GM23338 (cell line): ENCODE measurements around the gene TP53I13. TPM values are rescaled to one million over a fixed set of nuclear protein-coding genes. Genes with fewer than 3 reads are reported as not detected.

ENCODE experiments used
- ETS1 ChIP-seq: IDR thresholded peaks from 2 replicates; pipeline ENCODE4 v1.6.1; 2016; ENCODE audit warnings: antibody characterized with exemption
- EZH2phosphoT487 ChIP-seq: fragments of 200-600 bp; sonication (generic); IDR thresholded peaks from one replicate; pipeline ENCODE4 v1.8.1; 2018; ENCODE audit warnings: antibody characterized with exemption; ENCODE audit not compliant: unreplicated experiment
- JUNB ChIP-seq: IDR thresholded peaks from one replicate; pipeline ENCODE4 v1.6.1; 2016; ENCODE audit warnings: antibody characterized with exemption; ENCODE audit not compliant: unreplicated experiment
- REST ChIP-seq: IDR thresholded peaks from one replicate; pipeline ENCODE4 v1.6.1; 2018; ENCODE audit warnings: antibody characterized with exemption; ENCODE audit not compliant: unreplicated experiment
- STAT1 ChIP-seq: IDR thresholded peaks from one replicate; pipeline ENCODE4 v1.6.1; 2016; ENCODE audit warnings: antibody characterized with exemption; ENCODE audit not compliant: unreplicated experiment
- polyA plus RNA-seq: library from polyadenylated mRNA; unstranded; fragments of >200 nt; fragmentation: Nextera tagmentation; extraction: Ambion mirVana; gene quantifications from 2 replicates; pipeline ENCODE4 v1.2.1, GENCODE V29; 2016
- total RNA-seq: library from RNA; depleted of rRNA; stranded (reverse); fragments of >200 nt; shearing (Covaris generic); gene quantifications from 2 replicates; pipeline ENCODE4 v1.2.3, GENCODE V29; 2014
- TF ChIP-seq, protein P1 (sequence below): fragments of 250-450 bp; sonication (Bioruptor Pico); IDR thresholded peaks from 2 replicates; pipeline ENCODE4 v1.5.0; 2020; ENCODE audit warnings: mild to moderate bottlenecking, moderate library complexity

The TP53I13 gene
- total and polyA plus RNA-seq, 2 experiments from 2014 or later: 21.0 to 38.9 TPM

GRCh38 chr17:29559640-29560039 is 8.9 kb upstream of the TP53I13 start (continued):
- TF ChIP-seq, protein P1, sequence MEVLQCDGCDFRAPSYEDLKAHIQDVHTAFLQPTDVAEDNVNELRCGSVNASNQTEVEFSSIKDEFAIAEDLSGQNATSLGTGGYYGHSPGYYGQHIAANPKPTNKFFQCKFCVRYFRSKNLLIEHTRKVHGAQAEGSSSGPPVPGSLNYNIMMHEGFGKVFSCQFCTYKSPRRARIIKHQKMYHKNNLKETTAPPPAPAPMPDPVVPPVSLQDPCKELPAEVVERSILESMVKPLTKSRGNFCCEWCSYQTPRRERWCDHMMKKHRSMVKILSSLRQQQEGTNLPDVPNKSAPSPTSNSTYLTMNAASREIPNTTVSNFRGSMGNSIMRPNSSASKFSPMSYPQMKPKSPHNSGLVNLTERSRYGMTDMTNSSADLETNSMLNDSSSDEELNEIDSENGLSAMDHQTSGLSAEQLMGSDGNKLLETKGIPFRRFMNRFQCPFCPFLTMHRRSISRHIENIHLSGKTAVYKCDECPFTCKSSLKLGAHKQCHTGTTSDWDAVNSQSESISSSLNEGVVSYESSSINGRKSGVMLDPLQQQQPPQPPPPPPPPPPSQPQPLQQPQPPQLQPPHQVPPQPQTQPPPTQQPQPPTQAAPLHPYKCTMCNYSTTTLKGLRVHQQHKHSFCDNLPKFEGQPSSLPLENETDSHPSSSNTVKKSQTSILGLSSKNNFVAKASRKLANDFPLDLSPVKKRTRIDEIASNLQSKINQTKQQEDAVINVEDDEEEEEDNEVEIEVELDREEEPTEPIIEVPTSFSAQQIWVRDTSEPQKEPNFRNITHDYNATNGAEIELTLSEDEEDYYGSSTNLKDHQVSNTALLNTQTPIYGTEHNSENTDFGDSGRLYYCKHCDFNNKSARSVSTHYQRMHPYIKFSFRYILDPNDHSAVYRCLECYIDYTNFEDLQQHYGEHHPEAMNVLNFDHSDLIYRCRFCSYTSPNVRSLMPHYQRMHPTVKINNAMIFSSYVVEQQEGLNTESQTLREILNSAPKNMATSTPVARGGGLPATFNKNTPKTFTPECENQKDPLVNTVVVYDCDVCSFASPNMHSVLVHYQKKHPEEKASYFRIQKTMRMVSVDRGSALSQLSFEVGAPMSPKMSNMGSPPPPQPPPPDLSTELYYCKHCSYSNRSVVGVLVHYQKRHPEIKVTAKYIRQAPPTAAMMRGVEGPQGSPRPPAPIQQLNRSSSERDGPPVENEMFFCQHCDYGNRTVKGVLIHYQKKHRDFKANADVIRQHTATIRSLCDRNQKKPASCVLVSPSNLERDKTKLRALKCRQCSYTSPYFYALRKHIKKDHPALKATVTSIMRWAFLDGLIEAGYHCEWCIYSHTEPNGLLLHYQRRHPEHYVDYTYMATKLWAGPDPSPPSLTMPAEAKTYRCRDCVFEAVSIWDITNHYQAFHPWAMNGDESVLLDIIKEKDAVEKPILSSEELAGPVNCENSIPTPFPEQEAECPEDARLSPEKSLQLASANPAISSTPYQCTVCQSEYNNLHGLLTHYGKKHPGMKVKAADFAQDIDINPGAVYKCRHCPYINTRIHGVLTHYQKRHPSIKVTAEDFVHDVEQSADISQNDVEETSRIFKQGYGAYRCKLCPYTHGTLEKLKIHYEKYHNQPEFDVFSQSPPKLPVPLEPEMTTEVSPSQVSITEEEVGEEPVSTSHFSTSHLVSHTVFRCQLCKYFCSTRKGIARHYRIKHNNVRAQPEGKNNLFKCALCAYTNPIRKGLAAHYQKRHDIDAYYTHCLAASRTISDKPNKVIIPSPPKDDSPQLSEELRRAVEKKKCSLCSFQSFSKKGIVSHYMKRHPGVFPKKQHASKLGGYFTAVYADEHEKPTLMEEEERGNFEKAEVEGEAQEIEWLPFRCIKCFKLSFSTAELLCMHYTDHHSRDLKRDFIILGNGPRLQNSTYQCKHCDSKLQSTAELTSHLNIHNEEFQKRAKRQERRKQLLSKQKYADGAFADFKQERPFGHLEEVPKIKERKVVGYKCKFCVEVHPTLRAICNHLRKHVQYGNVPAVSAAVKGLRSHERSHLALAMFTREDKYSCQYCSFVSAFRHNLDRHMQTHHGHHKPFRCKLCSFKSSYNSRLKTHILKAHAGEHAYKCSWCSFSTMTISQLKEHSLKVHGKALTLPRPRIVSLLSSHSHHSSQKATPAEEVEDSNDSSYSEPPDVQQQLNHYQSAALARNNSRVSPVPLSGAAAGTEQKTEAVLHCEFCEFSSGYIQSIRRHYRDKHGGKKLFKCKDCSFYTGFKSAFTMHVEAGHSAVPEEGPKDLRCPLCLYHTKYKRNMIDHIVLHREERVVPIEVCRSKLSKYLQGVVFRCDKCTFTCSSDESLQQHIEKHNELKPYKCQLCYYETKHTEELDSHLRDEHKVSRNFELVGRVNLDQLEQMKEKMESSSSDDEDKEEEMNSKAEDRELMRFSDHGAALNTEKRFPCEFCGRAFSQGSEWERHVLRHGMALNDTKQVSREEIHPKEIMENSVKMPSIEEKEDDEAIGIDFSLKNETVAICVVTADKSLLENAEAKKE (CRISPR knock-in tag): no peak
- TF ChIP-seq REST (no peak), JUNB (no peak), ETS1 (no peak), EZH2phosphoT487 (no peak), STAT1 (no peak)
